Panc1 (cell line): ENCODE data around the gene PHF24. TPM values are rescaled to one million over a fixed set of nuclear protein-coding genes. Genes with fewer than 3 reads are reported as not detected.

Experiments
- ATAC-seq: fragments of 200-7000 bp; cut with Tn5 transposase; 2 replicates; pipeline ENCODE4 v1.9.1; 2020; ENCODE audit warnings: mild to moderate bottlenecking, moderate library complexity
- BruUV-seq: library from RNA; stranded (reverse); fragments of 400-500 nt; replicated peaks from 2 replicates; lab custom pipeline; 2021; lab: Mats Ljungman, UMichigan
- CTCF ChIA-PET: fragments of 300-600 bp; sonication (Branson Sonifier 250); formaldehyde crosslinking; loops from one replicate; lab custom pipeline; 2022; ENCODE audit warnings: antibody characterized with exemption; lab: Charles Lee
- POLR2A ChIA-PET: fragments of 300-600 bp; sonication (Branson Sonifier 250); formaldehyde crosslinking; loops from one replicate; lab custom pipeline; 2022; ENCODE audit warnings: antibody characterized with exemption; lab: Charles Lee
- DNase-seq: peaks from one replicate; pipeline ENCODE4 v3.0.0-alpha.2; 2010; ENCODE audit warnings: low read depth, low spot score
- H3K27ac ChIP-seq: 2 replicates; pipeline ENCODE4 v1.5.1; 2011; ENCODE audit warnings: mild to moderate bottlenecking, low read length, inconsistent platforms
- H3K27me3 ChIP-seq: fragments of 200-500 bp; sonication (Bioruptor generic); 2 replicates; pipeline ENCODE4 v1.6.0; 2014; ENCODE audit warnings: low read length, inconsistent platforms; ENCODE audit not compliant: control insufficient read depth, insufficient read depth
- H3K36me3 ChIP-seq: fragments of 200-500 bp; sonication (Bioruptor generic); 2 replicates; pipeline ENCODE4 v1.5.1; 2014; ENCODE audit warnings: inconsistent platforms, mild to moderate bottlenecking, low read length, moderate library complexity; ENCODE audit not compliant: control insufficient read depth, insufficient read depth
- H3K4me1 ChIP-seq: 2 replicates; pipeline ENCODE4 v1.5.1; 2011; ENCODE audit warnings: inconsistent platforms, mild to moderate bottlenecking, low read length, moderate library complexity; ENCODE audit not compliant: control insufficient read depth, insufficient read depth
- H3K4me3 ChIP-seq, 2 experiments: 2 replicates each; pipeline ENCODE4 v1.5.1; 2011 to 2012; ENCODE audit warnings: low read depth in 2 of 2, low read length in 2 of 2, mild to moderate bottlenecking in 2 of 2, inconsistent platforms in 1 of 2, moderate library complexity in 1 of 2
- H3K9me3 ChIP-seq: fragments of 200-500 bp; sonication (Bioruptor generic); 2 replicates; pipeline ENCODE4 v1.5.1; 2014; ENCODE audit warnings: low read depth, mild to moderate bottlenecking, inconsistent platforms, low read length, moderate library complexity; ENCODE audit not compliant: control insufficient read depth, insufficient read depth
- CTCF ChIP-seq: fragments of 450-650 bp; IDR thresholded peaks from 2 replicates; pipeline ENCODE4 v1.5.1; 2017; ENCODE audit warnings: mild to moderate bottlenecking
- POLR2AphosphoS5 ChIP-seq: IDR thresholded peaks from 2 replicates; pipeline ENCODE4 v1.6.1; 2012; ENCODE audit warnings: mild to moderate bottlenecking, low read depth, low read length, moderate library complexity
- REST ChIP-seq, 2 experiments: IDR thresholded peaks; 2 replicates each; pipeline ENCODE4 v1.6.1; 2011 to 2012; ENCODE audit warnings: low read depth in 2 of 2, control low read depth in 1 of 2, low read length in 1 of 2, mild to moderate bottlenecking in 1 of 2, moderate library complexity in 1 of 2; ENCODE audit not compliant: insufficient read depth in 1 of 2
- SIN3A ChIP-seq: IDR thresholded peaks from 2 replicates; pipeline ENCODE4 v1.6.1; 2012; ENCODE audit warnings: low read depth, mild to moderate bottlenecking, low read length, moderate library complexity, borderline replicate concordance; ENCODE audit not compliant: insufficient read depth
- TCF7L2 ChIP-seq: IDR thresholded peaks from 2 replicates; pipeline ENCODE4 v1.6.1; 2011; ENCODE audit warnings: mild to moderate bottlenecking, low read depth, low read length, inconsistent platforms
- in situ Hi-C: cut with HindIII; loops from 2 replicates; pipeline ENCODE4 v1.10.0; 2016; ENCODE audit warnings: low sequenced_read_pairs, low pct_unique_long_range_greater_than_20kb
- intact Hi-C: fragments of 100-400 bp; cut with micrococcal nuclease; formaldehyde crosslinking; loops from one replicate; pipeline ENCODE4 v1.10.0; 2022; ENCODE audit not compliant: unreplicated experiment
- total RNA-seq: library from RNA; stranded (reverse); gene quantifications from one replicate; pipeline ENCODE4 v1.2.1, GENCODE V29; 2021; ENCODE audit not compliant: unreplicated experiment

PHF24 gene
- total RNA-seq, 1 experiment from 2014 or later, result 0.08 TPM

GRCh38 chr9:34964458-34964857, 6.4 kb downstream of the PHF24 start:
- no peak overlapping the region for H3K27ac ChIP-seq
- peaks cover 8% of the 10 kb centered on the region; the same call in 1 of the 2 replicates for H3K4me1 ChIP-seq
- intact Hi-C loops, result no loop called here
- peaks cover 75% of the 10 kb centered on the region for H3K27me3 ChIP-seq
- H3K4me3 ChIP-seq, result no peak overlapping the region
- in situ Hi-C loops, result no loop called here
- POLR2A ChIA-PET, result interaction anchor here (0.6 kb wide), 1 partner anchor 16 kb away, joined by 4 read pairs; no protein-coding TSS in a partner anchor
- ATAC-seq (no peak), DNase-seq (no peak)
- no peaks in the 10 kb centered on the region for H3K36me3 ChIP-seq
- TF ChIP-seq SIN3A, result no peak
- TF ChIP-seq CTCF, result no peak
- no peak for TF ChIP-seq POLR2AphosphoS5
- no peak for TF ChIP-seq REST (IDR thresholded peaks at IDR 0.05; ENCODE audit: insufficient read depth in 1 of 2, low read depth in 2 of 2, low read length in 1 of 2)
- no peak for TF ChIP-seq TCF7L2
- no peaks in the 10 kb centered on the region for H3K9me3 ChIP-seq
- no TSS peak for BruUV-seq
- CTCF ChIA-PET, result interaction anchor here (1.4 kb wide), 1 partner anchor 35 kb away, joined by 3 read pairs; no protein-coding TSS in a partner anchor

- H3K9me3 ChIP-seq, result no peaks in the 10 kb centered on the region
Observed at GRCh38 chr9:34971146-34971811, 13.2 kb downstream of the PHF24 start.

More at GRCh38 chr9:34971146-34971811, 13.2 kb downstream of the PHF24 start:
- Histone ChIP-seq H3K4me1 (no peaks in the 10 kb centered on the region), H3K27ac (no peak overlapping the region), H3K4me3 (no peak overlapping the region), H3K27me3 (peaks cover 36% of the 10 kb centered on the region), H3K36me3 (no peaks in the 10 kb centered on the region)
- ChIA-PET POLR2A (no interaction called here), CTCF (interaction anchor here (0.5 kb wide), 1 partner anchor 109 kb away, joined by 3 read pairs; the partner anchor contains the start of gene FANCG)
- ATAC-seq (no peak), DNase-seq (no peak)
- no TSS peak for BruUV-seq
- in situ Hi-C loops, result no loop called here
- TF ChIP-seq POLR2AphosphoS5, result no peak
- TF ChIP-seq SIN3A, result no peak
- no peak for TF ChIP-seq CTCF
- TF ChIP-seq TCF7L2, result no peak
- no peak for TF ChIP-seq REST (IDR thresholded peaks at IDR 0.05; ENCODE audit: insufficient read depth in 1 of 2, low read depth in 2 of 2, low read length in 1 of 2)
- intact Hi-C loops, result no loop called here
